HG03354 (cell line): ENCODE measurements around the gene IGSF1.
"Not testable (repeated sequence)": the region's sequence is repeated elsewhere in the genome, so short reads cannot be mapped to it uniquely, and the experiment has no call there.

Source experiments
- ATAC-seq: cut with Tn5 transposase; IDR thresholded peaks from one replicate; pipeline ENCODE4 v1.9.1; 2021; ENCODE audit warnings: mild to moderate bottlenecking; ENCODE audit not compliant: unreplicated experiment, poor library complexity, severe bottlenecking

IGSF1 gene

DNA sequence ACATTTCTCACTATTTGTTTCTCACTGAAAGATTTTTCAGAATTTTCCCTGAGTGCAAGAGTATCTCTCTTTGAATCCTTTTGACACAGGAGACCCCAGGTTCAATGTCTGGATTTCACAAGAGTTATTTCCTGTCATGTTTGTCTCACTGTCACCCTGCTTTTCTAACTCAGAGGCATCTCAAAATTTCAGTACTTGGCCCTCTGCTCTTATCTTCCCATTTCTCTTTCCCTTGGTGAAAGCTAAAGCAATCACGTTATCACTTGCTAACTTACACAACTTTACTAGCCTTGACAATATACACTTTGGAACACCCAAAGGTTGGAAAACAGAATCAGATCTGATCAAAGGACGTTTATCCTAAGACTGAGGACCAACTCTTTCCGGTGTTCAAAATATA lies 17.3 kb downstream of the IGSF1 start:
- ATAC-seq = no peak

DNA sequence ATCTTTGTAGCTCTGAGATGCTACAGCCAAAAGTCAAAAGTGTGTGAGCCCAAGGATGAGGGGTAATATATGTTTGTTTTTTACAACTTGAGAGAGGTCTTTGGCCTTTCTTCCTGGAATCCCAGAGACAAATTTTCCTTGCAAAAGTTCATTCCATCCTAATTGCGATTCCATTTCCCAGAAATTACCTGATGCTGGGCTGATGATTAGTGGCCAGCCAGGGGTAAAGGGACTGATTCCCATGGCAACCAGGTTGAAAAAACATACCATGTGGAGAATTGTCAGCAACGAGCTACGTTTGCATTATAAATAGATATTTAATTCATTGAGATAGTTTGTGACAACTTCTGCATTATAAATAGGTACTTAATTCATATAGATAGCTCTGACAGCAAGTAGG lies 17.8 kb downstream of the IGSF1 start:
- ATAC-seq = no peak

DNA sequence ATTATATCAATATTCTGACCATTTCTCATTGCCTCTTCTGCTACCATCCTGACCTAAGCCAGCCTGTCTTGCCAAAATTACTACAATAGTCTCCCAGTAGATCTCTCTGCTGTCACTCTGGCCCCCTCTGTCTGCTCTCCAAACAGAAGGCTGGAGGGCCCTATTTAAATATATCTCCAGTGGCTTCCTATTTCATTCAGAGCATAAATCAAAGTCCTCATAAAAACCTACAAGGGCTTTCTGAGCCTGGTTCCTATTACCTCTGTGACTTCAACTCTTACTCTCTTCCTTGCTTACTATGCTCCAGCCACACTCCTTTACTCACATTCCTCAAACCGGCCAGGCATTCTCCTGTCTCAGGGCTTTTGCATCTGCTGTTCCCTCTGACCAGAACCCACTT lies 19.0 kb downstream of the IGSF1 start:
- ATAC-seq = no peak

DNA sequence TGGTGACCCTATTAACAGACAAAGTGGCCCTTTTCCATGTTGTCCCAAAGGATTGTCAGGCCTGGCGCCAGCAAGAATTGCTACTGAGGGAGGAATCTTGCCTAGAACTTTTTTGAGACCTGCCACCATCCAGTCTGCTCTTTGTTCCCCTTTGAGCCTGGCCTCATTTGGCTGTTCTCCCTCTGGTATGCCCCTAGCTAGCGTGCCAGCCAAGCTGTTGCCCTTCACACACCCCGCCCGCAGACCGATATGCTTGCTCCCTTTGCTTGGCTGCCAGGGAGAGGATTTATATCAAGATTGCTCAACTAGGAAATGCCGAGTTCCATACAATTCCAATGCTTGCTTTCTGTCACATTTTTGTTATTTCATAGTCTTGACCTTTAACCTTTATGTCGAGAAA lies 24.4 kb downstream of the IGSF1 start:
- ATAC-seq = no peak

DNA sequence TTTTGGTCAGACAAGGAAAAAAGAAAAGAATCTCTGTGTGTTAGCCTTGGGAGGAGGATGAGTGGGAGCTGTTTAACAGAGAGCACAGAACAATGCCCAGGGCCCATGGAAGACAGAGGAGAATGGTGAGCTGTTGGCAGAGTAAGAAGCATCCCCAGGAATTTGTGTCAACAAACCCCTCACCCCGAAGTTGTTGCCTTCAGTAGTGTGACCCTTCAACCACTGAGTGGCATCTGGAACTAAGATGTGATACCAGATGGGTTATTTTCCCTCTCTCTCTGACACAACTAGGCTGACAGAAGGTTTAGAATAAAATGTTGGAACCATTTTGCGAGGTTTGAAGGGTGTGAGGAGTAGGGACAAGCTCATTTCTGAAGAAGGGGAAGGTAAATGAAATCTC lies 25.1 kb downstream of the IGSF1 start:
- no peak for ATAC-seq

DNA sequence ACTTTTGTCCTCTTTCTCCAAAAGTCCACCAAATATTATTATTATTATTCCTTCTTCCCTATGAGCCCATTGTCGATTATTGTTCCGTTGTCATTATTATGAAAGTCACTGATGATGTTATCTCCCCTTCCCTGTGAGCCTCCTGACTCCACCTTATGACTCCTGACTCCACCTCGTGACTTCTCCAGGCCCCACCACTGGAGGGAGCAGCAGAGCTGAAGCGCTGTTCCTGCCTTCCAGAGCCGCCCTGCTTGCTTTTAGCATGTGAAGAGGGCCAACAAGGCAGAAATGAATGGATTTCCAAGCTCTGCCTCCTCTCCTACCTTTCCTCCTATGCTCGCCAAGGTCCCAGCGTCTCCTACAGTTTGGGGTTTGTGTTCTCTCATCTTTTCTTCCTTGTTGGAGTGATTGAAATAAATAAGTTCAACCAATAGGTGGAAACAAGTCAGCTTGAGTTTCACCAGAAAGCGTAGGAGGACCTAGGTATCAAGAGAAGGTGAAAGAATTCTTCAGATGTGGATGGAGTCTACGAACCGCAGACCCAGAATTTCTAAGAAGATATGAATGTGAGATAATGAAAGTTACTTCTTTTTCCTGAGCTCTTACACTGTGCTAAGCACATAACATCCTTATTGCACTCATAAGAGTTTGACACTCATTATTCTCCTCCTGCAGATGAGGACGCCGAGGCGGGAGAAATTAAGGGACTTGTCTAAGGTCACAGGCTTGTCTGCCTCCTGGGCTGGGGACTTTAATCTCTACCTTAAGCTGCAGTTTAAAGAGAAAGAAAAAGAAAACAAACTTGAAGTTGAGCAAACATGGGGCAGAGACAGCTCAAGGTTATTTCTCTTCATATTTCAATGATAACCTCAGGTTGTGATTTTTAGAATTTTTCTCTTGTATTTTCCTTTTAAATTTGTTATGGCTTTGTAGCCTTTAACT lies 26.1 kb downstream of the IGSF1 start:
- ATAC-seq = peak; percentile 54

DNA sequence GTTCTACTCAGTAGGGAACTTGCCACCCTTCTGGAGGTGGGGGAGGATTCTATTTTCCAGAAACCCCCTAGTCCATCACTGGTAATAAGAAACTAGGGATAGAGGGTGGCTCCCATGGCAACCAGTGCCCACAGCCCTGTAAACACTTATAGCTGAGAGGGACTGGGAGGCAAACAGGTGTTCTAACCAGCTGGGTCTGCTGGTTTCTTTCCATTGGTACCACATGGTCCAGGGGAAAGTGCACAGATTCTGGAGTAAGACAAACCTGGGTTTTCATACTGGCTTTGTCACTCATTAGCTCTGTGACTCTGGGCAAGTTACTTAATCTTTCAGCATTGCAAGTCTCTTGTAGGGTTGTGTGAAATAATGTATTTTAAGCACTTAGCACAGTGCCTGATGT lies 26.9 kb downstream of the IGSF1 start:
- ATAC-seq = no peak

DNA sequence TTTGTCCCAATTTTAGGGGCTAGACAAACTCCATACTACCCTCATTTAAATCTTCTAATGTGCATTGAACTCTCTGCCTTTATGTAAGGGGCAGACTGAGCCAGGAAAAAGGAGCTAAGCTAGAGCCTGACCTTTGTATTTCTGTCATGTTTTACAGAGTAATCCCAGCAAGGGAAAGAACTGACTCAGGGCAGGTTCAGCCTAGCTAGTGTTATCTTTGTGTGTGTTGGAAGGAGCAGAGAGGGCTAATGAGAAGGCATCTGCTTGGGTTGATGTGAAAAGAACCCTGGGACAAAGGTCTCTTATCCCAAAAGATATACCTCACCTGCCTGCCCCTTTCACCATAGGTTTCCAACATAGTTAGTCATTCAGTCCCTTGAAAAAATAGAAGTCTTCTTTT lies 31.7 kb downstream of the IGSF1 start:
- ATAC-seq = no peak

DNA sequence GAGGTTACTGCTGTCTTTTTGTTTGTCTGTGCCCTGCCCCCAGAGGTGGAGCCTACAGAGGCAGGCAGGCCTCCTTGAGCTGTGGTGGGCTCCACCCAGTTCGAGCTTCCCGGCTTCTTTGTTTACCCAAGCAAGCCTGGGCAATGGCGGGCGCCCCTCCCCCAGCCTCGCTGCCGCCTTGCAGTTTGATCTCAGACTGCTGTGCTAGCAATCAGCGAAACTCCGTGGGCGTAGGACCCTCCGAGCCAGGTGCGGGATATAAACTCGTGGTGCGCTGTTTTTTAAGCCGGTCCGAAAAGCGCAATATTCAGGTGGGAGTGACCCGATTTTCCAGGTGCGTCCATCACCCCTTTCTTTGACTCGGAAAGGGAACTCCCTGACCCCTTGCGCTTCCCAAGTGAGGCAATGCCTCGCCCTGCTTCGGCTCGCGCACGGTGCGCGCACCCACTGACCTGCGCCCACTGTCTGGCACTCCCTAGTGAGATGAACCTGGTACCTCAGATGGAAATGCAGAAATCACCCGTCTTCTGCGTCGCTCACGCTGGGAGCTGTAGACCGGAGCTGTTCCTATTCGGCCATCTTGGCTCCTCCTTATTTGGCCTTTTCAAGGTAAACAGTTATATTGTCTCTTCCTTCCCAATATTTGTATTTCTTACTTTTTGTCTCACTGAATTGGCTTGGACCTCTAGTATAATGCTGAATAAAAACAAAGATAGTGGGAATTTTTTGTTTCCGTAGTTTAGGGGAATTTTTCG lies 37.9 kb downstream of the IGSF1 start:
- not testable (repeated sequence) for ATAC-seq

DNA sequence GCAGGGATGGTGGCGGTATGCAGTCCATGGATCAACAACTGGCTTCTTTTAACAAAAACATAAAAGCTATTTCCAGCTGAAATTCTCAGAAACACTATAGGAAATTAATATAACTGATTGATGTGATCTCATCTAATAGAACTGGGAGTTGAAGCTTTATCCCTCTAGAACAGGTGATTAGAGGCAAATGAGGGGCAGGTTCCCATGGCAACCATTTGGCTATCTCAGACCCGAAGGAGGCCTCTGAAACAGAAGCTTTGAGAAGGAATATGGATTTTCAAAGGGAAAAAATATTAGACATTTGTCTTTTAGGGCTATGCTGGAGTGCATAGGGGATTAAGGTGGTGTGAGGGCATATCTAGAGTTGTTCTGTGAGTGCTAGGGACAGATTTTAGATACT lies 50.0 kb downstream of the IGSF1 start:
- ATAC-seq = no peak

DNA sequence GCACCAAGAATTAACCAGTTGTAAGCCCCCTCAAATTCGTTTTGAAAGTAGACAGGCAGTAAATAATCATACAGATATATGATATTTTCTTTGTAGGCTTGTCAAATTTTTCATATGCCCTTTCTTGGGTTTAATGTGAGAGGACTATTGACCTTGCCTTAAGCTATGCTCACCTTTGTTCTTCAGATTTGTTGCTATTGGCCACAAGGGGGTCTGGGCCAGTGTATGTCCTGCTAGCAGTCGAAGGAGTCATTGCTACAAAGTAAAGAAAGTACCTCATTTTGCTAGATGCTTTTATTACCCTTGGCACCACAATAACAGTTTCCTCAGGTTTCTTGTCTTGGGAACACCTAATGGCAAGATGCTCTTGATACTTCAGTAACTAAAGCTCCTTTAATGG lies 51.7 kb downstream of the IGSF1 start:
- no peak for ATAC-seq

DNA sequence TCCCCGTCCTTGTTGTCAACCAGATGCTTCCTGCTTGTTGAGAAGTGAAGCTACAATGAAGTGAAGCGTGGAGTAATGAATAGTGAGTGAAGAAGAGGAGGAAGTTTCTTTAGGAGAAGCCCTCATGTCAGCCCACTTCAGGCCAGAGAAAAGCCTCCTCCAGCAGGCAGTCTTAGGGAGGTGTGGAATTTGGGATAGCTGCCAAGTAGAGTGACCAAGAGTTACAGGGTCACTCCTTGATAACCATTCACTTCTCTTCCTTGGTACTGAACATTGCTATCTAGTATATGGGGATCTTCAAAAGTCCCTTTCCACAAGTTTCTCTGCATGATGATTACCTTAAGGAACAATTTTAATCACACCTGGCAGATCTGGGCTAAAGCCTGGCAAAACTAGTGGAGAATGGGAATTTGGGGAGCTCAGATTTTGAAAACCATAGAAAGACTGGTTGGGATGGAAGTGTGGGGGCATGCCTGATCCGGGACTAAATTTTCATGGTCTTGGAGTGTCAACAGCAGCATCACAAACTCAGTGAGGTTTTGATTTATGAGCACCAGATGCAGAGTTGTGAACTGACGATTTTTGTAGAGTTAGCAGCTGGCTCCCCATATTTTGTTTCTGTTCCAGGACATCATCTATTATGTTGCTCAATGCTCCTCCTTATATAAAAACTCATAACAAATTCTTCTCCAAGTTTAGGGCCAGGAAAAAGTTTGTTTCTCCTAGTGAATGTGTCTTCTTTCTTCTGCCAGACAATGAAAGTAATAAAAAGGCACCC lies 53.1 kb downstream of the IGSF1 start:
- ATAC-seq = no peak

DNA sequence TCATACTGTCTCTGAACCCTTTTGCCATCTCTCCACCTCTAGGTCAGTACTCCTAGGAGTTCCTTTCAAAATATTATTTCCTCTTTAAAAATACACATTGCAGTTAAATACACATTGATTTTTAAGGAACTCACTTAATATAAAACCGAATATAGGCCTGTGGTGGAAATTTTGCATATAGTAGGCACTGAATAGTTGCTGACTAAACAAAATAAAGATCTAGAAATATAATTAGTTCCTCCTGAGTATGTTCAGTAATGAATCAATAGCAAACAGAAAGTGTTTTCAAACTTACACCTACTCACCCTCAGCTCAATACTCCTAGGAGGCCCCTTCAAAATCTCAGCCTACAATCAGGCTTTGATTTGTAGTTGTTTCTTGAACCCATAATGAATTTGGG lies 61.5 kb downstream of the IGSF1 start:
- no peak for ATAC-seq

DNA sequence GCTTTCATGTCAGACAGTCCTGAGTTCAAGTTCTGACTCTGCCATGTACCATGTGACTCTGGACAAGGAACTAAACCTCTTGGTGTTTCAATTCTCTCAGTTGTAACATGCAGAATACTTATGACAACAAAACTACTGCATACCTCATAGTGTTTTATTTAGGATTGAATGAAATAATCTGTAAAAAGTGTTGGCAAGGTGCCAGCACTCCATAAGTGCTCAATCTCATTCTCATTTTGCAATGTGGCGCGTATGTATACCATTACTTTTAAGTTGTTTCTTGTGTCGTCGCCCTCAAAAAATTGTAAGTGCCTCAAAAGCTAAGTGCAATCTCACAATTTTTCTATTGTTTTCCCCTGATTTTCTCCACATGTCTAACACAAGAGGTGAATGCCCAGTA lies 62.5 kb downstream of the IGSF1 start:
- no peak for ATAC-seq

DNA sequence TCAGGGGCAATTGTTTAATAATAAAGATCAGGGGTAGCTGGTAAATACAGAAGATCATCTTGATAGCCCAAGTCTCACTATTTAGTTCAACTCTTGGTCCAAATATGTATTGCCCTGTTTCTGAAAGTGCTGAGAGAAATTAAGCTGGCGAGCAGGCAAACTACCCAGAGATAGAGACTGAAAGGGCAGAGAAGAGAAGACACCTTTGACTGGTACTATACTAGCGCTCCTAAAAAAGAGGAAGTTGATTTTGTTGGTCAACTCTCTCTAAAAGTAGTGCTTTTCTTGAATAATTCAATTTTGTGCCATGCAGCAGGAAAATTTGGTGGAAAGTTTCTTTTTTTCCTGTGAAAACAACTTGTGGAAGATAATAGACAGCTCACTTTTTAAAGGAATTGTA lies 64.0 kb downstream of the IGSF1 start:
- no peak for ATAC-seq
